NCI-H2196 (cell line): ENCODE results near the gene SLC6A13.
"Not testable (repeated sequence)": the region's sequence is repeated elsewhere in the genome, so short reads cannot be mapped to it uniquely, and the experiment has no call there.

Experiments
- DNase-seq: peaks from one replicate; lab custom pipeline; 2025; ENCODE audit not compliant: unreplicated experiment; lab: John Stamatoyannopoulos, UW

Gene SLC6A13

DNA sequence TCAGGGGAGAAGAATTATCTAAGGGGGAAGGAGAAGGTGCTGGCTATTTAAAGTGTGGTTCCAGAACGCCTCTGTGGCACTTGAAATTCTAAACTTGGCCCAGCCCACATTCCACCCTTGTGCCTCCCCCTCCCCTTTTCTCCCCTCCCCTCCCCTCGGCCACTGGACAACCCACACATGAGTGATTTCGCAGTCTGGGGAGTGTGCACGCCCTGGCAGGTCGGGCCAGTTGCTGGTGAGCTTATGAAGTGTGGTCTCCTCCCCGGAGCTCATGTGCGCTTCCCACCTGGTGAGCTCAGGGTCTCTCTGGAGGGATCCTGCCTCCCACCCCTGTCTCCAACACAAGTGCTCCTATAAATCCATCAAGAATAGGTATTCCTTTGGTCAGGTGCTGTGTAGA lies at the start of gene SLC6A13:
Gene SLC6A13, minus strand, starts transcription at position 20 of the 400 bp plus-strand sequence. CDS start 2,784 bp downstream, outside the sequence.
- no peak for DNase-seq

DNA sequence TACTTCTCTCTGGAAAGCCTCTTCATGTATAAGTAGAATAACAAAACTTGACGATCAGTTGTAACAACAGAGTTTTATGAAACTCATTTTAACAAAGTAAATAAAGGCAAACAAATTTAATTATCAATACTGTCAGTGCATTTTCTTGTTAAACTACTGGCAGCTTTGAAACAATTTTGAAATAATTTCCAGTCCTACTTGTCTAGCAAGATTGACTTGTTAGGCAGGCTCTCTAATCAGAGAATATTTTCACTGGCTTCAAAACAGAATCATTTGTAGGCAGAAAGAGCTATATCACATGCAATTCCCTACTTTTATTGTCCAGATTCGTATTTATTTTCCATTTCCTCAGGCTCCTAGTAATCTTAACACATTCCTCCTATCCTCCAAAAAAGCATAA lies 45.9 kb upstream of the SLC6A13 start:
- DNase-seq = no peak

DNA sequence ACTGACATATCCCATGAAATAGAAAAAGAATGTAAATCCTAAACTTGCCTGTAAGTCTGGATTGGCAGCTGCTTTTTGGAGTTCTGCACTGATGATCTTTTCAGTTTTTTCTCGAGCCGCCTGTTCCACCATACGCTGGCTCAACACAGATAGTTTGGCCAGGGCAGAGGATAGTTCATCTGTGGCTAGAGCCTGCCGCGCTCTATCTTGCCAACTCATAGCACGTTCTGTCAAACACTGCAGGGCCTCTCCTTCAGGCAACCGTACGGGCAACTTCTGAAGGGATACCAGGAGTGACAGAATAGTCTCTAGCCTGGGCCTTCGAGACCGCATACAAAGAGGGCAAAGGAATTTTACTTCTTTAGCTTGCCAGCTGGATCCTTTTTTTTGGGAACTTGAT lies 44.8 kb upstream of the SLC6A13 start:
- DNase-seq = no peak

DNA sequence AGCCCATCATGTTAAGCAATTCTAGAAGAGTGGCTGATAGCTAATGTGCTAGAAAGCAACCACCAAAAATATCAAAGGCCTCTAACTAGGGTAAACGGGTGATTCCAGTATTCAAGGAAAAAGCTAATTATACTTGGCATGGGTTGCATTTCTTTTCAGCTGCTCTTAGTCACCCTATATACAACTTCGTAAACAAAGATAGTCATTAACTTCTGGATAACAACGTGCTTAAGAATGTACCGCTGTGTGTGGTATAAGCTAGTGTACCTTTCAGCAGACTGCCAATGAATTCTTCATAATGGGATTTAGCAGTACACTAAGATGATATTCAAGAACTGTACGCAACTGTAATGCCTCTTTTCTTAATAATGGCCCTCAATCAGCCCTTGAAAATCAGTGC lies 42.2 kb upstream of the SLC6A13 start:
- DNase-seq = no peak

DNA sequence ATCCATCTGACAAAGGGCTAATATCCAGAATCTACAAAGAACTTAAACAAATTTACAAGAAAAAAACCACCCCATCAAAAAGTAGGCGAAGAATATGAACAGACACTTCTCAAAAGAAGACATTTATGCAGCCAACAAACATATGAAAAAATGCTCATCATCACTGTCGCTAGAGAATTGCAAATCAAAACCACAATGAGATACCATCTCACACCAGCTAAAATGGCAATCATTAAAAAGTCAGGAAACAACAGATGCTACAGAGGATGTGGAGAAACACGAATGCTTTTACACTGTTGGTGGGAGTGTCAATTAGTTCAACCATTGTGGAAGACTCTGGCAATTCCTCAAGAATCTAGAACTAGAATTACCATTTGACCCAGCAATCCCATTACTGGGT lies 40.1 kb upstream of the SLC6A13 start:
- not testable (repeated sequence) for DNase-seq

DNA sequence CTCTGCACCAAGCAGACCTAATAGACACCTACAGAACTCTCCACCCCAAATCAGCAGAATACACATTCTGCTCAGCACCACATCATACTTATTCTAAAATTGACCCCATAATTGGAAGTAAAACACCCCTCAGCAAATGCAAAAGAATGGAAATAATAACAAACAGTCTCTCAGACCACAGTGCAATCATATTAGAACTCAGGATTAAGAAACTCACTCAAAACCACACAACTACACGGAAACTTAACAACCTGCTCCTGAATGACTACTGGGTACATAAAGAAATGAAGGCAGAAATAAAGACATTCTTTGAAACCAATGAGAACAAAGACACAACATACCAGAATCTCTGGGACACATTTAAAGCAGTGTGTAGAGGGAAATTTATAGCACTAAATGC lies 37.5 kb upstream of the SLC6A13 start:
- not testable (repeated sequence) for DNase-seq

DNA sequence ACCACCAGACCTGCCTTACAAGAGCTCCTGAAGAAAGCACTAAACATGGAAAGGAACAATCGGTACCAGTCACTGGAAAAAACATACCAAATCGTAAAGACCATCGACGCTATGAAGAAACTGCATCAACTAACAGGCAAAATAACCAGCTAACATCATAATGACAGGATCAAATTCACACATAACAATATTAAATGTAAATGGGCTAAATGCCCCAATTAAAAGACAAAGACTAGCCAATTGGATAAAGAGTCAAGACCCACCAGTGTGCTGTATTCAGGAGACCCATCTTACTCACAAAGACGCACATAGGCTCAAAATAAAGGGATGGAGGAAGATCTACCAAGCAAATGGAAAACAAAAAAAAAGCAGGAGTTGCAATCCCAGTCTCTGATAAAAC lies 36.9 kb upstream of the SLC6A13 start:
- DNase-seq = not testable (repeated sequence)

DNA sequence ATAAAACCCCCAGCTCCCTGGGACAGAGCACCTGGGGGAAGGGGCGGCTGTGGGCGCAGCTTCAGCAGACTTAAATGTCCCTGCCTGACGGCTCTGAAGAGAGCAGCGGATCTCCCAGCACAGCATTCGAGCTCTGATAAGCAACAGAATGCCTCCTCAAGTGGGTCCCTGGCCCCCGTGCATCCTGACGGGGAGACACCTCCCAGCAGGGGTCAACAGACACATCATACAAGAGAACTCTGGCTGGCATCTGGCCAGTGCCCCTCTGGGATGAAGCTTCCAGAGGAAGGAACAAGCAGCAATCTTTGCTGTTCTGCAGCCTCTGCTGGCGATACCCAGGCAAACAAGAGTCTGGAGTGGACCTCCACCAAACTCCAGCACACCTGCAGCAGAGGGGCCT lies 35.4 kb upstream of the SLC6A13 start:
- not testable (repeated sequence) for DNase-seq

DNA sequence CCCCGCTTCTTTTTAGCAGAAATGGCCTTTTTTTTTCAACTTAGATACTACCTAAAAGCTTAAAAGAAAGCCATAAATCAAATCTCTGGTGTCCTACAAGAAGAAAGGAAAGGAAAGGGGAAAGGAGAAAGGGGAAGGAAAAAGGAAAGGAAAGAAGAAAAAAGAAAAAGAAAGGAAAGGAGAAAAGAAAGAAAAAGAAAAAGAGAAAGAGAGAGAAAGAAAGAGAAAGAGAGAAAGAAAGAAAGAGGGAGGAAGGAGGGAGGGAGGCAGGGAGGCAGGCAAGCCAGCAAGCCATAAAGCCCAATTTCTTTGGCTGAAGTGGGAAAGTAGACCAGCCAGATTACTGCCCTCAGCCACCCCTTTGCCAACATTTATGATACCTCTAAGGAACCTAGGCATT lies 32.5 kb upstream of the SLC6A13 start:
- no peak for DNase-seq

DNA sequence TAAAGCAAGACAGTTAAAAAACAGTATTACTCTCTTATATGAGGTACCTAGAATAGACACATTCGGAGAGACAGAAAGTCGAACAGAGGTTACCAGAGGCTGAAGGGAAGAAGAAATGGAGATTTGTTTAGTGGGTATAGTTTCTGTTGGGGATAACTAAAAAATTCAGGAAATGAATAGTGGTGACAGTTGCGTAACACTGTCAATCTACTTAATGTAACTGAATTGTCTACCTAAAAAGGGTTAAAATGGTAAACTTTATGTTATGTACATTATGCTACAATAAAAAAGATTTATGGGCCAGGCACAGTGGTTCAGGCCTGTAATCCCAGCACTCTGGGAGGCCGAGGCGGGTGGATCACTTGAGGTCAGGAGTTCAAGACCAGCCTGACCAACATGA lies 30.6 kb upstream of the SLC6A13 start:
- no peak for DNase-seq

DNA sequence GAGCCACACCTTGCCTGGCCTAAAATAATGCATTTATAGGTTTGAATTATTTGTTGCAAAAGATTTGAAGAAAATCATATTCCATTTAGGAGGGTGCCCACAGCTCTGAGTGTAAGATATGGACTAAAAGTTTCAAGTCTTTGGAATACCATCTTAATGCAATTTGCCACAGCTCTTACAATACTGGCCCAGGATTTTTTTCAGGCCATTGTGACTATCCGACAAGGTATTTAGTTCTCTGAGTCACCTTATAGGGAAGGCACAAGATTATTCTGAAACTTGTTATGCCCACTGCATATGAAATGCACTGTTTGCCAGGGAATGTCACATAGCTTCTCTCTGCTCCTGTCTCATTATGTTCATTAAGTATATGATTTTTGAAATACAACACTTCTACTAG lies 29.6 kb upstream of the SLC6A13 start:
- DNase-seq = no peak

DNA sequence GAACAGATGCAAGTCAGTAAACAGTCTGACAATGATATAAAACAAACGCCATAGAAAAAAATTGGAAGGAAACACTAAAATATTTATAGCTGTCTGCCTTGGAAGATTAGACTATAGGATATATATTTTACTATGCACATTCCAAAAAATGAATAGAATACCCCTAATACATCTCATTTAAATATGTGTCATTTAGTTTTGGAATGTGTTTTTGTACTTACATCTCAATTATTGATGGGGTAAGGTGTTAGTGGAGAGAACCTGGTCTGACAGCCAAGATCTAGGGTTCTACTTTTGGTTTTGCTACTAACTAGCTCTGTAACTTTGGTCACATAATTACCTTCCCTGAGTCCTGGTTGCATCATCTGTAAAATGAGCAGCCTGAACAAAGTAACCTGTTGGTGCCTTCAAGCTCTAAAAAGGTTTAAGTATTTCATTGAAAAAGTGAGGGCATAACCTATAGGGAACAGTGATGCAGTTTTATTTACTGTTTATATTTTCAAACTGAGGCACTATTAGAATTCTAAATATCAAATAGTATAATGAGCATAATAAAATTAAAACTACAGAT lies 28.6 kb upstream of the SLC6A13 start:
- no peak for DNase-seq

DNA sequence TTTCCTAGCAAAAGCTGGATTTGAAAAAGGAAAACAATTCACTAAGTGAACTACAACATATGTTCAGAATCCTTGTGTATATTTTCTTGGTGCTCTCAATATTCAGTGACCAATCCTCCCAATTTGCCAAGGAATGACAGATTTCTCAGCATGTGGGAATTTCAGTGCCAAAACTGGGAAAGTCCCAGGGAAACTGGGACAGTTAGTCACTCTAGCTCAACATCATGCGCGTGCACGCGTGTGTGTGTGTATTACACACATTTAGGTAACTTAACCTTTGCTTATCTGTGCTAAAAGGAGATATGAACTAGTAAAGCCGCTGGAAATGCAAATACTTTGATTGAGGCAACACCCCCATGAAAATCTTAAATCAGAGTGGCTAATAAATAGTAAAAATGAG lies 26.1 kb upstream of the SLC6A13 start:
- DNase-seq = no peak

DNA sequence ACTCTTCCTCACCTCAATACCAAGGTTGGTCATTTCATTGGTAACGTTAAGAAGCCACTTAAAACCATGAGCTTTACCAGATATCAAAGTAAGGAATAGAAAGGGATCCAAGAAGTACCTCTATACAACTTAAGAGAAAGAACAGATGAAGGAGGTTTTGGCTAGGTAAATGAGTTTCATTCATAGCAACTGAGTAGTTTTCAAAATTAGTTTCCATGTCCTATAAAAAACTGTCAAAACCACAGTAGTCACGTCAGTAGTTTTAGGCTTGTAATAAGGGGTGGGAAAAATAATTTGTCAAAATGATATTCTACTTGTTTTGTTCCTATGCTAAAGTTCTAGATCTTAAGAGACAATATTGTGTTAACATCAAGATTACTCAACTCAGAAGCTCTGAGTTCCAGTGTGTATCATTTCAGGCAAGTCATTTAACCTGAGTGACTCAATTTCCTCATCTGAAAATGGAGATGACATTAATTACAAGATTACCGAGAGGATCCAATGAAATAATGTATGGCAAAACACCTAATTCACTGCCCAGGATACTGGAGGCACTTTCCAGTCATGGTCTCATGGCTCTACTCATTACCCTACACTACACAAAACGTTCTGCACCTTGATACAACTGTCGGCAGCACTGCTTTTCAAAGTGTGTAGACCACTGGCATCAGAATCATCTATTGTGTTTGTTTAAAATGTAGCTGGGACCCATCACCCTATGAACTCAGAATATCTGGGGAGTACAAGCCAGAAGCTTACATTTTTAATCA lies 24.1 kb upstream of the SLC6A13 start:
- no peak for DNase-seq

DNA sequence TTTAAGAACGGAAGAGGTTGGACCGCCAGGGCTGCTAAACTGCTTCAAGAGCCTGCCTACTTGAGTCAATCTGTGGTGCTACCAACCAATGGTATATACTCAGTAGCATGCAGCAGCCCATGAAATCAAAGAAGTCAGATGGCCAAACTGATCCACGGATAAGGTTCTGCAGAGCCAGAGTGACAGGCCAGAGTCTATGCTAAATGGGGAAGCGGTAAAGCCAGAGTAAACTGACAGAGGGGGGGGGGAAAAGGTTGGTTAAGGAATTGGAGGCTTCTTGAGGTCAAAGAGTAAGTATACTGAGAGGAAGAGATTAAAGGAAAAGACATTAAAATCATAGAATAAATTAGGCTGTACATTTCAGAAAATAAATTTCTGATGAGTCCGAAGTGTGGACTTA lies 15.4 kb upstream of the SLC6A13 start:
- no peak for DNase-seq

DNA sequence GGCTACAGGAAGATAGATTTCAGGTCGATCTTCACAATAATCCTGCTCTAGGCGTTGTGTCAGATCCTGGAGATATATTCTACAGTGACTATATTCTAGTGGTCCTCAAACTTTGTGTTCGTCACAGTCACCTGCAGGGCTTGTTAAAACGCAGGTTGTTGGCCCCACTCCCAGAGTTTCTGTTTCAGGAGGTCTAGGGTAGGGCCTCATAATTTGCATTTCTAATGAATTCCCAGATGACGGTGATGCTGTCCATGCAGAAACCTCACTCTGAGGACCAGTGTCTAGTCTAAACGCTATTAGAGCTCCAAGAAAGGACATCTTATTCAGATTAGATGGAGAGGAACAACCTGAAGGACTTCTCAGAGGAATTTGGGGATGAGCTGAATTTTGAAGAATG lies 13.2 kb upstream of the SLC6A13 start:
- DNase-seq = no peak

DNA sequence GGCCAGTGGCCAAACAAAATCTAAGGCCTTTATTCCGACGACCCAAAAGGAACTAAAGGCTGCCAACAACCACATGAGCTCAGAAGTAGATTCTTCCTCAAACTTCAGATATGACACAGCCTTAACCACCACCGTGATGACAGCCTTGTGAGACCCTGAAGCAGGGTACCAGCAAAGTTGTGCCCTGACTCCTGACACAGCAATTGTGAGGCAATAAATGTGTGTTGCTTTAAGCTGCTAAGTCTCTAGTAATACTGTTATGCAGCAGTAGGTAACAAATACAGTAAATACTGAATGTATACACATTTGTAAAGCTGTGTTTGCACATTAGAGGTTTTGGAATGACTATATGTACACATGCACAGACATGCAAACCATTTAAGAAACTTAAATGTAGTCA lies 10.7 kb upstream of the SLC6A13 start:
- no peak for DNase-seq

DNA sequence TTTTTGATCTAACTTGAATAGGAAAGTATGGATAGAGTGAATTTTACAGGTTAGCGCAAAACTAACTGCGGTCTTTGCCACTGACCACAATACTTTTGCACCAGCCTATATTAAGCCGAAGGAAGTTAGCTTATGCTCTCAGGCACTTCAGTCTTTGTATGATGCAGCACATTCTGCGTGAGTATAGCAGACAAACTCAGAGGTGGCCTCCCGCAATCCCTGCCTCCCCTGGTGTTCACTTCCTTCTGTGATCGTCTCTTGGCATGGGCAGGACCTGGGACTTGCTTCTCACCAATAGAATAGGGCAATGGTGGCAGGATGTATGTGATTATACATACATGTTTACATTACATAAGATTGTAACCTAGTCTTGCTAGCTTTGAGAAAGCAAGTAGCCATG lies 10.3 kb upstream of the SLC6A13 start:
- DNase-seq = no peak

DNA sequence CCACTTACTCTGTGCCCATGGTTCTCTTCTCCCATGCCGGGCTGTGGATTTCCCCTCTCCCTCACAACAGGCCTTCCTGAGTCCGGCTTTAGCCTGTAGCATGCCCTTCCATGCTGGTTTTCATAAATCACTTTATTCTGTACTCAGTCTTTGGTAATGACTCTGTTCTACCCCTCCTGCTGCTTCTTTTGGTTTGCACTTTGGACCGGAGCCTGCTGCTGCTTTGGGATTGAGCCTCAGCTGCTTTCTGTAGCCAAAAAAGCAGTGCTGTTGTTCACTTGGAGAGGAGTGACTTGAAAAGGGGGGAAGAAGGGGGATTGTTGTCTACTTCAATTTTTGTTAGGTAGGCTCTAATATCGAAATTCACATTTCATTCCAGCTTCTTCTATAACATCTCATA lies 8.5 kb upstream of the SLC6A13 start:
- DNase-seq = no peak

DNA sequence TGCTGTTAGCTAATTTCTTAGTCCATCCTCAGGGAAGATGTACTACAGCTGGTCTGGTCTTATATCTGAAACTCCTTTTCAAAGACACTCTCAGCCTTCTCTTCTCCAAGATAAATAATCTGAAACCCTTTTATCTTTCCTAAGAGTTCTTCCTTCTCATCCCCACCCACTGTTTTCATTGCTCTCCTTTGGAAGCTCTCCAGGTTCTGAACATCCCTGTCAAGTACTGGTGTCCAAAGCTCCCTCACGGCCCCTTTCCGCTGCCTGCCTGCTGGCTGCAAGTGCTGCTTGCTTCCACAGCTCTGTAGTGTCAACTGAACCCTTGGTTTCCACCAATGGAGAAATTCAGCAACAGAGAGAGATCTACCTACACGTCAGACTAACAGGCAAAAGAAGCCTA lies 6.6 kb upstream of the SLC6A13 start:
- no peak for DNase-seq

DNA sequence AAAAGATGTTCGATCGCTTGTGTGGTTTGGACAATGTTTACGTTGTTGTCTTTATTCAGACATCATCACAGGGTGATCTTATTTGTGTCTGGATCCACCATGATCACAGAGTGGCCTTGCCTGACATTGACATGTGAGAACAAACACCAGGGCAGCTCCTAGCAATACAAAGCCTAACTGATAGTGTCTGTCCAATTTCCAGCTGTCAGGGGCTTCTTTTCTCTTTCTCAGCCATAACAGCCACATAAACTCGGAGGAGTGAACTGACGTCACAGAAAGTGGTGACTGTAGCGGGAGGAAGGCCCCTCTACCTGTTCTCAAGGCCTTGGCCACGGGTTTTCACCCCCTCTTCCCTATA lies 5.8 kb upstream of the SLC6A13 start:
- no peak for DNase-seq

DNA sequence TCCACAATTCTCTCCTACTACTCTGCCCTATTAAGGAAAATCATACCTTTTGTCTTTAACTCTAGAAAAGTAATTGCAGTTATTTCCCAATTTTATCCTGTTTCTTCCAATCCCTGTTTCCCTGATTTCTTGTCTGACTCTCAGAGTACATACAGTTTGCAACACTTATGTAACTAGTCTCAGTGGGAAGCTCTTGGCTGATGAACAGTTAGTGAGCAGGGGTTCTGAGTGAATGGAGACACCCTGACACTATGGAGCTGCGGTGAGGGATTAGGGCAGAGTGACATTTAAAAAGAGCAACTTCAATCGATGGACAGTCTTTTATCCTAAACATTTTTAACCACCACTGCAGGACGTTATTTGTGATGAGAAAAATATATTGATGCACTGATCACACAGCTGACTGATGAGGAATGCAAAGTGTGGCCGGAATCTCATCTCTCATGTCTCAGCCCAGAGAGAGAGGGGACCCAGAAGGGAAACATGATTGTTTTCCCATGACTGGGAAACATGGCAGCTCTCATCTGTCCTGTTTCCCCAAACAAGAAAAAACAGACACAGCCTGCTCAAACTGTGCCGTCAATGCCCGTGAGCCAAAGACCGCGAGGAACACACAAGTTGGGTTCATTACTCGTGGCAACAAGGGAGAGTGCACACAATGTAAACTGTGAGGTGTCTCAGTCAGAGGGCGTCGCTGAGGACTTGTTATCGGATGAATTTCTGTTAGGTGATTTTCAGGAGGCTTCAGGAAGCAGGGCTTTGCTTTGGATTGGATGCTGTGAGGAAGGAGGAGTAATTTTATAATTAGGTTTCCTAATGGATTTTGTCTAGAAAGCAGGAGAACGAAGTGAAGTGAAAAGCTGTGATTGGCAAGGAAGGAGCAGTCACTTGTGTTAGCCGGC lies 5.2 kb upstream of the SLC6A13 start:
- DNase-seq = no peak
